Measurements from ENCODE around the gene TALDO1.

DNA sequence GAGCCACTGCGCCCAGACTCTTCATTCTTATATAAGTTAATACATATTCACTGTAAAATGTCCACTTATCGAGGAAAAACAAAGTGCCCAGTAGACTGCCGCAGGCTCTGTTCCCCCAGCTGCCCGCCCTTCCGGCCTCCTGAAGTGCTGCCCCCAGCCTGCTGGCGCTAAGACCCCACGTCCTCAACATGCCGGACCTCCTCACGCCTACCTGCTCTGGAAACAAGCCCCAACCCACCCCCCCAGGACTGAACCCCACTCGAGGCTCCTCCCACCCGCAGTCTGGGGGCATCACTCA, 28.9 kb downstream of the TALDO1 start:
- no peak for TF ChIP-seq GATA2 (IDR thresholded peaks at IDR 0.05; ENCODE audit: low read depth, low read length)
- TF ChIP-seq GATA3 (IDR thresholded peaks at IDR 0.05; ENCODE audit: low read depth, low read length): no peak
